ELF-1 (cell line): ENCODE measurements around the gene PTPA.

Source experiments
- DNase-seq: peaks from one replicate; pipeline ENCODE4 v3.0.0-alpha.2; 2016; ENCODE audit warnings: low read depth, low spot score

PTPA gene

GRCh38 chr9:129197978-129198318, 86.7 kb downstream of the PTPA start:
- no peak for DNase-seq
